ENCODE measurements around the gene TLX2. TPM values are rescaled to one million over a fixed set of nuclear protein-coding genes. Genes with fewer than 3 reads are reported as not detected.

Gene TLX2
- total RNA-seq, 1 donor from 2014 or later = not detected

DNA sequence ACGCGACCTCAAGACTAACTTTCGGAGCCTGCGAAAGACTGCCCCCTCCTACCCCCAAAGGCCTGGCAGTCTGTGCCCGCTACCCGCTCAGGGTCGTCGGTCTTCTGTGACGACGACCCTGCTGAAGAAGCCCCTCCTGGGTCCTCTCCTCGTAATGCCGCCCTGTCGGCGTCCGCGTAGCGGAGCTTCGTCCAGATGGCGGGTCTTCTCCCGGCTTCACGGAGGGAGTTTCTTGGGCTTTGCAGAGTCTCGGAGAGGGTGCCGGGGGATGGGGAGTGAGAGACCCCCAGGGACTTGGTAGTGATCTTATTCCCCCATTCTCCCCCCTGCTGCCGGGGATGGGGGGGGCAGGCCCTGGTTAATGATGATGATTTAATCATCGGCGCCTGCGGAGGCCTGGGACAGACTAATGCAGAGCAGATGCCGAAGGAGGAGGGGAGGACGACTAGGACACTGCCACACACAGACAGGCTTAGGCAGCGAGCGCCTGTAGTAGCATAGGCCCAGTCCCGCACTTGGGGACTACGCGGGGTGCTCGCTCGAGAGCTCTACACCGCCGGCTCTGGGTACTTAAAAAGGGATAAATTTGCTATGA, 6.2 kb upstream of the TLX2 start:
- TF ChIP-seq, protein P1, sequence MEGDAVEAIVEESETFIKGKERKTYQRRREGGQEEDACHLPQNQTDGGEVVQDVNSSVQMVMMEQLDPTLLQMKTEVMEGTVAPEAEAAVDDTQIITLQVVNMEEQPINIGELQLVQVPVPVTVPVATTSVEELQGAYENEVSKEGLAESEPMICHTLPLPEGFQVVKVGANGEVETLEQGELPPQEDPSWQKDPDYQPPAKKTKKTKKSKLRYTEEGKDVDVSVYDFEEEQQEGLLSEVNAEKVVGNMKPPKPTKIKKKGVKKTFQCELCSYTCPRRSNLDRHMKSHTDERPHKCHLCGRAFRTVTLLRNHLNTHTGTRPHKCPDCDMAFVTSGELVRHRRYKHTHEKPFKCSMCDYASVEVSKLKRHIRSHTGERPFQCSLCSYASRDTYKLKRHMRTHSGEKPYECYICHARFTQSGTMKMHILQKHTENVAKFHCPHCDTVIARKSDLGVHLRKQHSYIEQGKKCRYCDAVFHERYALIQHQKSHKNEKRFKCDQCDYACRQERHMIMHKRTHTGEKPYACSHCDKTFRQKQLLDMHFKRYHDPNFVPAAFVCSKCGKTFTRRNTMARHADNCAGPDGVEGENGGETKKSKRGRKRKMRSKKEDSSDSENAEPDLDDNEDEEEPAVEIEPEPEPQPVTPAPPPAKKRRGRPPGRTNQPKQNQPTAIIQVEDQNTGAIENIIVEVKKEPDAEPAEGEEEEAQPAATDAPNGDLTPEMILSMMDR (conservative IDR thresholded peaks at IDR 0.05; ENCODE audit: low read depth, low read length) = no peak
- no peak for DNase-seq (ENCODE audit: low read depth)
- peak overlapping the region; percentile 72 for H3K4me3 ChIP-seq (ENCODE audit: low read depth, low read length)

DNA sequence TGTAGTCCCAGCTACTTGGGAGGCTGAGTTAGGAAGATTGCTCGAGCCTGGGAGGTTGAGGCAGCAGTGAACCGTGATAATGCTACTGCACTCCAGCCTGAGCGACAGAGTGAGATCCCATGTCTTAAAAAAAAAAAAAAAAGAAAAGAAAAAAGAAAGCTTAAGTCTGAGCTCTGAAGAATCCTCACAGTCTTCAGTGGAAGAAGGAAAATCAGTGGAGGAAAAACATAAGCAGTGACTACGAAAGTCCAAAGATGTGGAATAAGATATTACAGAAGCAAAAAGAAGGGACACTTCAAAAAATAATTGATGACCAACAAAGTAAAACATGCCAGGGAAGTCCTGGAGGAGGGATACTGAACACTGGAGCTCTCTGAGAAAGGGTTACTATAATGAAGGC, 4.0 kb upstream of the TLX2 start:
- no peak for DNase-seq (ENCODE audit: low read depth)
- TF ChIP-seq, protein P1 (conservative IDR thresholded peaks at IDR 0.05; ENCODE audit: low read depth, low read length) = no peak
- H3K4me3 ChIP-seq (ENCODE audit: low read depth, low read length) = no peak overlapping the region

DNA sequence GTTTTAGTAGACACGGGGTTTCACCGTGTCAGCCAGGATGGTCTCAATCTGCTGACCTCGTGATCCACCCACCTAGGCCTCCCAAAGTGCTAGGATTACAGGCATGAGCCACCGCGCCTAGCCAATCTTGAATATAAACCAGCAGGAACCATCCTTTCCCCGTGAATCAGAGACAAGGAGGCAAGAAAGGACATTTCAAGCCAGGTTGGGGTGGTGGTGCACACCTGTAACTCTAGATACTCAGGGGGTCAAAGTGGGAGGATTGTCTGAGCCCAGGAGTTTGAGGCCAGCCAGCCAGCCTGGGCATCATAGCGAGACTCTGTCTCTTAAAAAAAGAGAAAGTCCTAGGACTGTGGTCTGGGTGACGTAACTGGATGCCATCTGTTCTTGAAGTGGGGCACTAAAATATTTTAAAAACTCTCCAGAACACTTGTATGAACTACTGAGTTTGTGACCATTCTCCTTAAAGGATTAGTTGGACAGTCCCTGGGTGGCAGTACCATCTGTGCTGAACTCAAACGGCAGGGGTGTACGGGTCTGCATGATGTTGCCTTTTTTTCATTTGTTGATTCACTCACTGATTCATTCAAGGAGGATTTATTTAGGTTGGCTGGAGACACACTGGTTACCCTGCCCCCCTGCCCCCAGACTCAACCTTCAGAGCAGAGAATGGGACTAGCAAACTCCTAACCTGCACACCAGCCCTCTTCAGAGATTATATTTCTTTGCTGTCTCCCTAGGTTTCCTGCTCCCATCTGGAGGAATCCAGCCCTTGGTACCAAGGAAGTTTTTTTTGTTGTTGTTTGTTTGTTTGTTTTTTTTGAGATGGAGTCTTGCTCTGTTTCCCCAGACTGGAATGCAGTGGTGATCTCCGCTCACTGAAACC, 2.9 kb upstream of the TLX2 start:
- TF ChIP-seq, protein P1 (conservative IDR thresholded peaks at IDR 0.05; ENCODE audit: low read depth, low read length) = no peak
- no peak for DNase-seq (ENCODE audit: low read depth)
- no peak overlapping the region for H3K4me3 ChIP-seq (ENCODE audit: low read depth, low read length)

DNA sequence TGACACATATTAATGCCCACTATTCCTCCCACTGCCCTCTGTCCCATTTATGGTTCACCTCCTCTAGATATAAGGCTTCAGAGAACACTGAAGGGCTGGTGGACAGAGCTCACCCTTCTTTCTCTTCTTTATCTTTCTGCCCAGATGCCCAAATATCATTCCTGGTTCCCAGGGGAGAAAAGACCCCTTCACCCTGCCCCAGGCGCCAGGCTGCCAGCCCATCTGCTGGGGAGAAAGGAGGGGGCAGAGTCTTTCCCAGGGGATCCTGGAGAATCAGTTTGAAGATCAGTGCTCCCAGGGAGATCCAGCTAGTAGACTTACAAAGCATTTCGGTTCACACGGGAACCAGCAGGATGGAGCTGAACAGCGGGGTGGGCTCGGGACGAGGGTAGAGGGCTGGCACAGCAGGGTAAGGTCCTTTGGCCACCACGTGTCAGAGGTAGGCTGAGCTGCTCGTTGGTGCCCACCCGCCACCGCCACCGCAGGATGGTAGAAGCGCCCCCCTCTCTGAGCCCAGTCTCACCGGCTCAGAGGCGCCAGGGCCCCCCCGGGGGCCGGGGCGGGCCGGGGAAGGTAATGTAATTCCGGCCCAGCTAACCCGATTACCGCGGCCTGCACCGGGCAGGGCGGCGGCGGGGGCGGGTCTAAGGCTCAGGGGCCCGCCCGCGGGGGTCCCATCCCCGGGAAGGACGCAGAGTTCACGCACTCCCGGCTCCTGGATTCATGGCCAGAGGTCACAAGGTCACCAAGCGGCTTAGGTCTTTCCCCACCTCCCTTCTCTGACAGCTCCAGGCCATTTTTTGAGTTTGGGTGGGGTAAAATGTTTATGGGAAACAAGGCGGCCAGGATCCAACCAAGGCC, 1.3 kb upstream of the TLX2 start:
- TF ChIP-seq, protein P1 (conservative IDR thresholded peaks at IDR 0.05; ENCODE audit: low read depth, low read length) = no peak
- no peak for DNase-seq (ENCODE audit: low read depth)
- H3K4me3 ChIP-seq (ENCODE audit: low read depth, low read length) = no peak overlapping the region

DNA sequence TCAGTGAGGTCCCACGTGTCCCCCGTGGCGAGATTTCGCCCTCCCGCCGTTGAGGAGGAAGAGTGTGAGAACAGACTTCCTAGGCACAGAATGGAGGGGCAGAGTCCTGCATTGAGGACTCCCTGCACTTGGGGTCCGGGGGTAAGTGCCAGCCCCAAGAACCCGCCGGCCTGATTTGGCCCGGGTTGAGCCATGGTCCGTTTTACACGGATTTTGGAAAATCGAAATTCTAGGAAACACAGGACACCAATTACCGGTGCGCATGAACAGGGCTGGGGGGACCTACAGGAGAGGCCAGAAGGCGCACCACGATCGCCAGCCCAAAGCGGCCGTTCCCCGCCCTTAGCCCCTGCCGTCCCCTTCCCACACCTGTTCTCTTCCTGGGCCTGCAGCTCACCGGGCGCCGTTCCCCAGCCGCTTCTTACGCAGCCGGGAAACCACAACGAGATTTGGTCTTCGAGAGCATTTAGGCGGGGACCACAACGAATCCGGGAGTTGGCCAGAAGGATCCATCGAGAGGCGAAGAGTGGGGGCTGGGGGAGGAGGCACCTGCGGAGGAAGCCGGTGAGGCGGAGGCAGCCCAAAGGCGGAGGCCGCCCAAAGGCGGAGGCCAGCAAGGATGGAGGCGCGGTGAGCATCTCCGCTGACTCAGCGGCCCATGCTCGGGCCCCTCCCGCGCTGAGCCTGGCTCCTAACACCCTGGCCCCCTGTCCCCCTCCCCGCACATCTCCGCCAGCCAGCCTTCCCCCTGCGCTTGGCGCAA, 464 bp upstream of the TLX2 start:
- TF ChIP-seq, protein P1 (conservative IDR thresholded peaks at IDR 0.05; ENCODE audit: low read depth, low read length) = no peak
- no peak overlapping the region for H3K4me3 ChIP-seq (ENCODE audit: low read depth, low read length)
- no peak for DNase-seq (ENCODE audit: low read depth)

DNA sequence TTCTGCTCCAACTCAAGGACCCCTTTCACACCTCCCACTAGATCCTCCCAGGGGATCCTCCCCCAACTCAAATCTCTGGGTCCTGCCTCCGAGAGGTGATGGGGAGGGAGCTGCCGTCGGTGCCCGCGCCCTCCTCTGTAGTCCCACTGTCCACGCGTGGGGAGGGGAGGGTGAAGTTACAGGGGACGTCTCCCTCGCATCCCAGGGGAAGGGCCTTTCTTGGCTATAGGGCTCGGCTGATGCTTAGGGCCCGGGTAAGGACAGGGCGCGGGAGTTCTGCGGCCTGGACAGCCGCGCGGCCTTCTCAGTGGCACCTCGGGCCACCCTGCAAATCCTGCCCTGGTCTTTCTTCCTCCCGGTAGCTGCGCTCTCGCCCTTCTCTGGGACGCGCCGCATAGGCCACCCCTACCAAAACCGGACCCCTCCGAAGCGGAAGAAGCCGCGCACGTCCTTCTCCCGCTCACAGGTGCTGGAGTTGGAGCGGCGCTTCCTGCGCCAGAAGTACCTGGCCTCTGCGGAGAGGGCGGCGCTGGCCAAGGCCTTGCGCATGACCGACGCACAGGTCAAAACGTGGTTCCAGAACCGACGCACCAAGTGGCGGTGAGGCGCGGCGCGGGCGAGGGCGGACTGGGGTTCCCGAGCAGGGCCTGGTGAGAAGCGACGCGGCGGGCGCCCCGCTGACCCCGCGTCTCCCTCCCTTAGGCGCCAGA, 1.2 kb downstream of the TLX2 start:
- H3K4me3 ChIP-seq (ENCODE audit: low read depth, low read length) = no peak overlapping the region
- TF ChIP-seq, protein P1 (conservative IDR thresholded peaks at IDR 0.05; ENCODE audit: low read depth, low read length) = no peak
- no peak for DNase-seq (ENCODE audit: low read depth)
